ENCODE measurements around the gene HOXD13. TPM values are rescaled to one million over a fixed set of nuclear protein-coding genes. Genes with fewer than 3 reads are reported as not detected.

The HOXD13 gene
- total and polyA plus RNA-seq, 2 of the 13 experiments (the other 11 are each of a cell fraction or from before 2014, with no cell fraction given): not detected

GRCh38 chr2:176081837-176082524 is 10.5 kb upstream of the HOXD13 start:
- Histone ChIP-seq H2AFZ (ENCODE audit: low read length) (no peak overlapping the region), H3K4me2 (ENCODE audit: low read depth, low read length) (no peak overlapping the region), H3K27ac (ENCODE audit: extremely low read length, insufficient read depth, low read length) (no peak overlapping the region), H3K4me3 (replicated peaks in 1 of 3; ENCODE audit: insufficient read depth in 1 of 3, low read depth in 2 of 3, low read length in 3 of 3) (no peak overlapping the region), H3K9ac (ENCODE audit: insufficient read depth, low read depth, low read length) (no peak overlapping the region), H3K27me3 (ENCODE audit: control insufficient read depth in 1 of 2, insufficient read depth in 2 of 2, low read length in 2 of 2) (peaks cover 7 to 75% of the 10 kb centered on the region in 2 experiments; a peak in 4 of 5 replicates), H4K20me1 (ENCODE audit: insufficient read depth, low read length) (no peaks in the 10 kb centered on the region), H3K9me3 (ENCODE audit: low read length) (no peaks in the 10 kb centered on the region), H3K4me1 (ENCODE audit: insufficient read depth, low read length) (peaks cover 11% of the 10 kb centered on the region; the same call in 1 of the 2 replicates), H3K79me2 (ENCODE audit: insufficient read depth, low read length) (no peaks in the 10 kb centered on the region), H3K36me3 (replicated peaks in 1 of 2; ENCODE audit: control insufficient read depth in 1 of 2, insufficient read depth in 2 of 2, low read length in 2 of 2) (no peaks in the 10 kb centered on the region)
- POLR2A ChIA-PET: no interaction called here
- no peak for ATAC-seq
- FAIRE-seq: no peak
- no peak for DNase-seq (ENCODE audit: low spot score)
- in situ Hi-C loops (cut with HindIII; ENCODE audit: extremely low pct_ligation_motif_present, low pct_unique_long_range_greater_than_20kb): no loop called here
- CTCF ChIA-PET (ENCODE audit: low intra/inter-chr PET ratio, low total read pairs): no interaction called here
- no peak for TF ChIP-seq NR3C1 (CRISPR knock-in tag; IDR thresholded peaks at IDR 0.05)
- TF ChIP-seq, protein P1, sequence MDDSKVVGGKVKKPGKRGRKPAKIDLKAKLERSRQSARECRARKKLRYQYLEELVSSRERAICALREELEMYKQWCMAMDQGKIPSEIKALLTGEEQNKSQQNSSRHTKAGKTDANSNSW (CRISPR knock-in tag; IDR thresholded peaks at IDR 0.05; ENCODE audit: borderline replicate concordance): no peak
- TF ChIP-seq, protein P2, sequence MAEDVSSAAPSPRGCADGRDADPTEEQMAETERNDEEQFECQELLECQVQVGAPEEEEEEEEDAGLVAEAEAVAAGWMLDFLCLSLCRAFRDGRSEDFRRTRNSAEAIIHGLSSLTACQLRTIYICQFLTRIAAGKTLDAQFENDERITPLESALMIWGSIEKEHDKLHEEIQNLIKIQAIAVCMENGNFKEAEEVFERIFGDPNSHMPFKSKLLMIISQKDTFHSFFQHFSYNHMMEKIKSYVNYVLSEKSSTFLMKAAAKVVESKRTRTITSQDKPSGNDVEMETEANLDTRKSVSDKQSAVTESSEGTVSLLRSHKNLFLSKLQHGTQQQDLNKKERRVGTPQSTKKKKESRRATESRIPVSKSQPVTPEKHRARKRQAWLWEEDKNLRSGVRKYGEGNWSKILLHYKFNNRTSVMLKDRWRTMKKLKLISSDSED (CRISPR knock-in tag; IDR thresholded peaks at IDR 0.05): no peak
- no peak for TF ChIP-seq NR0B2 (CRISPR knock-in tag; IDR thresholded peaks at IDR 0.05)
- no peak for TF ChIP-seq XBP1 (CRISPR knock-in tag; IDR thresholded peaks at IDR 0.05)
- no peak for TF ChIP-seq ZGPAT (CRISPR knock-in tag; IDR thresholded peaks at IDR 0.05)
- no peak for TF ChIP-seq ZBTB33 (CRISPR knock-in tag; IDR thresholded peaks at IDR 0.05)
- no peak for TF ChIP-seq HOXA7 (CRISPR knock-in tag; IDR thresholded peaks at IDR 0.05)
- TF ChIP-seq, protein P3, sequence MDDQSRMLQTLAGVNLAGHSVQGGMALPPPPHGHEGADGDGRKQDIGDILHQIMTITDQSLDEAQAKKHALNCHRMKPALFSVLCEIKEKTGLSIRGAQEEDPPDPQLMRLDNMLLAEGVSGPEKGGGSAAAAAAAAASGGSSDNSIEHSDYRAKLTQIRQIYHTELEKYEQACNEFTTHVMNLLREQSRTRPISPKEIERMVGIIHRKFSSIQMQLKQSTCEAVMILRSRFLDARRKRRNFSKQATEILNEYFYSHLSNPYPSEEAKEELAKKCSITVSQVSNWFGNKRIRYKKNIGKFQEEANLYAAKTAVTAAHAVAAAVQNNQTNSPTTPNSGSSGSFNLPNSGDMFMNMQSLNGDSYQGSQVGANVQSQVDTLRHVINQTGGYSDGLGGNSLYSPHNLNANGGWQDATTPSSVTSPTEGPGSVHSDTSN (CRISPR knock-in tag; IDR thresholded peaks at IDR 0.05; ENCODE audit: borderline replicate concordance): no peak
- TF ChIP-seq ZNF260 (CRISPR knock-in tag; IDR thresholded peaks at IDR 0.05; ENCODE audit: borderline replicate concordance, low read depth): no peak
- BruUV-seq (replicated peaks): no TSS peak
- 80% methylated on average over 62 of the region's 62 CpGs for WGBS (ENCODE audit: low lambda C conversion rate)
- intact Hi-C loops (cut with micrococcal nuclease; ENCODE audit: unreplicated experiment): no loop called here

All from HepG2 (cell line).